OCI-LY1 (cell line): ENCODE results near the gene LRRC43.
A peak's percentile ranks its signal among the peaks of the same experiment; 100 is the strongest.

ENCODE experiments used
- H2AFZ ChIP-seq: fragments of 200-600 bp; sonication (generic), shearing (Covaris generic); 2 replicates; pipeline ENCODE4 v1.6.0; 2014; ENCODE audit warnings: antibody characterized with exemption, mild to moderate bottlenecking, low read length
- H3F3A ChIP-seq: fragments of 200-600 bp; sonication (generic), shearing (Covaris generic); 2 replicates; pipeline ENCODE4 v1.6.0; 2014; ENCODE audit warnings: mild to moderate bottlenecking, antibody characterized with exemption, low read length, moderate library complexity; ENCODE audit not compliant: insufficient read depth
- H3K27ac ChIP-seq: fragments of 200-600 bp; sonication (generic); 2 replicates; pipeline ENCODE4 v1.5.1; 2014; ENCODE audit warnings: low read length, mixed run types, mild to moderate bottlenecking, low read depth; ENCODE audit not compliant: poor library complexity, severe bottlenecking
- H3K27me3 ChIP-seq: fragments of 200-600 bp; sonication (generic); 2 replicates; pipeline ENCODE4 v1.6.0; 2014; ENCODE audit warnings: antibody characterized with exemption, mild to moderate bottlenecking, low read length, moderate library complexity; ENCODE audit not compliant: insufficient read depth
- H3K36me3 ChIP-seq: fragments of 200-600 bp; sonication (generic); 2 replicates; pipeline ENCODE4 v1.6.1; 2014; ENCODE audit warnings: mild to moderate bottlenecking, antibody characterized with exemption, low read length, moderate library complexity, mixed read lengths; ENCODE audit not compliant: insufficient read depth
- H3K4me1 ChIP-seq: fragments of 200-600 bp; sonication (generic); 2 replicates; pipeline ENCODE4 v1.5.1; 2014; ENCODE audit warnings: mild to moderate bottlenecking, low read length, moderate library complexity; ENCODE audit not compliant: insufficient read depth, severe bottlenecking
- H3K4me2 ChIP-seq: fragments of 200-600 bp; sonication (generic), shearing (Covaris generic); 2 replicates; pipeline ENCODE4 v1.6.1; 2014; ENCODE audit warnings: low read length
- H3K4me3 ChIP-seq: fragments of 200-600 bp; sonication (generic); 2 replicates; pipeline ENCODE4 v1.5.1; 2014; ENCODE audit warnings: low read length, low read depth, mild to moderate bottlenecking, mixed read lengths; ENCODE audit not compliant: poor library complexity, severe bottlenecking
- H3K79me2 ChIP-seq: fragments of 200-600 bp; shearing (Covaris generic); 2 replicates; pipeline ENCODE4 v1.6.1; 2016; ENCODE audit warnings: mixed run types, low read length, mixed read lengths; ENCODE audit not compliant: insufficient read depth
- H3K9ac ChIP-seq: fragments of 200-600 bp; sonication (generic), shearing (Covaris generic); 2 replicates; pipeline ENCODE4 v1.6.1; 2014; ENCODE audit warnings: mild to moderate bottlenecking, low read length, mixed read lengths
- H3K9me2 ChIP-seq: fragments of 200-600 bp; sonication (generic), shearing (Covaris generic); 2 replicates; pipeline ENCODE4 v1.6.1; 2014; ENCODE audit warnings: low read depth, mild to moderate bottlenecking, low read length, mixed read lengths
- H3K9me3 ChIP-seq: fragments of 200-600 bp; shearing (Covaris generic); 2 replicates; pipeline ENCODE4 v1.6.1; 2014; ENCODE audit warnings: low read length, mixed read lengths
- H4K20me1 ChIP-seq: fragments of 200-600 bp; sonication (generic), shearing (Covaris generic); 2 replicates; pipeline ENCODE4 v1.6.0; 2016; ENCODE audit warnings: mild to moderate bottlenecking, low read length; ENCODE audit not compliant: insufficient read depth
- EZH2 ChIP-seq: fragments of 200-600 bp; sonication (generic), shearing (Covaris generic); IDR thresholded peaks from 2 replicates; pipeline ENCODE4 v1.8.0; 2017; ENCODE audit warnings: borderline replicate concordance, mixed run types, mild to moderate bottlenecking, antibody characterized with exemption, low read length, moderate library complexity, mixed read lengths
- TF ChIP-seq, protein P1 (sequence below): fragments of 200-600 bp; sonication (generic), shearing (Covaris generic); IDR thresholded peaks from 2 replicates; pipeline ENCODE4 v1.5.1; 2017; ENCODE audit warnings: mild to moderate bottlenecking, antibody characterized with exemption, low read length, moderate library complexity, mixed read lengths

The LRRC43 gene

DNA sequence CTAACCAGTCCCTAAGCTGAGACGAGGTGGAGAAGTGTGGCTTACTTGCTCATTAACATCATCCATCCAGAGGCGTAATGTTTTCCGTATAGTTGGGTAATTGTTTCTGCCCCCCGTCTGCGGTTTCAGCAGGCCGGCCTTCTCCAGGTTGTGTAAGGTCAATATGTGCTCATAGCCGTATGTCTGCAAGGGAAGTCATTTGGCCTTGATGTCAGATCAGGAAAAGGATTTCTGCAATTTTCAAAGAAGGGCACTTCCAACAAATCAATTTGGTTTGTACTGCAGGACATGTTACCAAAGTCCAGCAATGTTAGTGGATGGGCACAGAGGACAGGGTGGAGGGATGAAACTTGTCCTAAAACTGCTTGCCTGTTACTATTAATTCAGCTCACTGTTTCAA is 52.8 kb downstream of the LRRC43 start:
- Histone ChIP-seq H3K36me3 (peaks cover 48% of the 10 kb centered on the region), H3K9me2 (no peaks in the 10 kb centered on the region), H4K20me1 (no peaks in the 10 kb centered on the region), H2AFZ (no peak overlapping the region), H3K9ac (no peak overlapping the region), H3F3A (no peaks in the 10 kb centered on the region), H3K27ac (no peak overlapping the region), H3K27me3 (no peaks in the 10 kb centered on the region), H3K79me2 (no peaks in the 10 kb centered on the region), H3K4me1 (no peaks in the 10 kb centered on the region), H3K4me2 (no peak overlapping the region), H3K9me3 (no peaks in the 10 kb centered on the region), H3K4me3 (no peak overlapping the region)
- TF ChIP-seq, protein P1, sequence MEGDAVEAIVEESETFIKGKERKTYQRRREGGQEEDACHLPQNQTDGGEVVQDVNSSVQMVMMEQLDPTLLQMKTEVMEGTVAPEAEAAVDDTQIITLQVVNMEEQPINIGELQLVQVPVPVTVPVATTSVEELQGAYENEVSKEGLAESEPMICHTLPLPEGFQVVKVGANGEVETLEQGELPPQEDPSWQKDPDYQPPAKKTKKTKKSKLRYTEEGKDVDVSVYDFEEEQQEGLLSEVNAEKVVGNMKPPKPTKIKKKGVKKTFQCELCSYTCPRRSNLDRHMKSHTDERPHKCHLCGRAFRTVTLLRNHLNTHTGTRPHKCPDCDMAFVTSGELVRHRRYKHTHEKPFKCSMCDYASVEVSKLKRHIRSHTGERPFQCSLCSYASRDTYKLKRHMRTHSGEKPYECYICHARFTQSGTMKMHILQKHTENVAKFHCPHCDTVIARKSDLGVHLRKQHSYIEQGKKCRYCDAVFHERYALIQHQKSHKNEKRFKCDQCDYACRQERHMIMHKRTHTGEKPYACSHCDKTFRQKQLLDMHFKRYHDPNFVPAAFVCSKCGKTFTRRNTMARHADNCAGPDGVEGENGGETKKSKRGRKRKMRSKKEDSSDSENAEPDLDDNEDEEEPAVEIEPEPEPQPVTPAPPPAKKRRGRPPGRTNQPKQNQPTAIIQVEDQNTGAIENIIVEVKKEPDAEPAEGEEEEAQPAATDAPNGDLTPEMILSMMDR: no peak
- TF ChIP-seq EZH2: no peak

DNA sequence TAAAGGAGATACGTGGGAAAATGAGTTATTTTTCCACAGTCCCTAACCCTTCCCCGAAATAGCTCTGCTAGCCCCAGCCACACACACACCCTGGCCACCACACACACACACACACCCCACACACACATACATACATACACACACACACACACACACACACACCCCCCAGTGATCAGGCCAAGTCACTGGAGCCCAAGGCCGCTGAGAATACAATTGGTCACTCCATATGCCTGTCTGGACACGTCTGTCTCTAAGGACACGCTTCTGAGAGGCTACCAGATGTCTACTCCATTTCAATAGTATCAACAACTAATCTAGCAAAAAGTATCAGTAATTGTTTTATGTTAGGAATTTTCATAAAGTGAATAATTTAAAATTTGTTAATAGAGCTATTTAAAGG is 55.9 kb downstream of the LRRC43 start:
- no peak overlapping the region for H3K4me3 ChIP-seq
- H3K4me2 ChIP-seq: no peak overlapping the region
- no peaks in the 10 kb centered on the region for H4K20me1 ChIP-seq
- no peaks in the 10 kb centered on the region for H3F3A ChIP-seq
- H3K9me2 ChIP-seq: no peaks in the 10 kb centered on the region
- no peak overlapping the region for H3K9ac ChIP-seq
- H3K9me3 ChIP-seq: no peaks in the 10 kb centered on the region
- H3K4me1 ChIP-seq: peaks cover 4% of the 10 kb centered on the region
- no peak for TF ChIP-seq EZH2
- TF ChIP-seq, protein P1: no peak
- no peak overlapping the region for H2AFZ ChIP-seq
- peaks cover 36% of the 10 kb centered on the region; the same call in 1 of the 2 replicates for H3K36me3 ChIP-seq
- no peaks in the 10 kb centered on the region for H3K79me2 ChIP-seq
- no peak overlapping the region for H3K27ac ChIP-seq
- no peaks in the 10 kb centered on the region for H3K27me3 ChIP-seq

DNA sequence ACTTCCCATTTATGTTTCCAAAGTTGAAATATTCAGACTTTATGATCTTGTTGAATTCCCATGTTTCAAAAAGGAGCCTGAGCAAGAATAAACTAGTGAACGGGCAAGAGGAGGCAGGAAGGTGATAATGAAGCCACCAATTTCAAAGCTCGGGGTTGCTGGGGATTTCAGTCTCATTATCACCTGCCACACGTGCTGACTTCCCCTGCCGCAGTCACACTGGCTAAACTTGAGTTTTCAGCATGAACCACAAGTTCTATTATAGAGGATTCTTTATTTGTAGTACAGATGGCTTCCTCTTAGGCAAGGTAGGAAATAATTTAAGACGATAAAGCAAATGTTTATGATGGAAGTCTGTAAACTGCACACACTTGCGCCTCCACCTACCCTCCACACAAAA is 61.0 kb downstream of the LRRC43 start:
- no peaks in the 10 kb centered on the region for H3K79me2 ChIP-seq
- peak overlapping the region; percentile 27 for H3K4me3 ChIP-seq
- no peak overlapping the region; the same call in 1 of the 2 replicates for H3K9ac ChIP-seq
- no peaks in the 10 kb centered on the region for H3K9me3 ChIP-seq
- no peaks in the 10 kb centered on the region for H4K20me1 ChIP-seq
- H3K4me1 ChIP-seq: peaks cover 22% of the 10 kb centered on the region
- no peaks in the 10 kb centered on the region for H3K9me2 ChIP-seq
- peaks cover 21% of the 10 kb centered on the region; the same call in 1 of the 2 replicates for H3K36me3 ChIP-seq
- no peaks in the 10 kb centered on the region for H3K27me3 ChIP-seq
- peak overlapping the region; percentile 69 for H3K4me2 ChIP-seq
- no peak overlapping the region for H2AFZ ChIP-seq
- H3K27ac ChIP-seq: peak overlapping the region; percentile 68
- H3F3A ChIP-seq: no peaks in the 10 kb centered on the region
- TF ChIP-seq EZH2: no peak
- TF ChIP-seq, protein P1: no peak
